Adipose tissue (tissue), 3 donors: Measurements from ENCODE around the gene ANKH. TPM values are rescaled to one million over a fixed set of nuclear protein-coding genes. Genes with fewer than 3 reads are reported as not detected.
A peak's percentile ranks its signal among the peaks of the same experiment; 100 is the strongest.
"Not testable (repeated sequence)": the region's sequence is repeated elsewhere in the genome, so short reads cannot be mapped to it uniquely, and the experiment has no call there.

Experiments used
- H3K27ac ChIP-seq: one replicate; pipeline ENCODE4 v1.5.1; 2013; ENCODE audit warnings: low read depth, low read length
- WGBS, 3 donors: extraction: QIAGEN DNeasy Blood & Tissue Kit; methylation state at CpG; one replicate each; pipeline ENCODE4 v1.1.7; 2013; 5-methylcytosine and 5-hydroxymethylcytosine counted together
- polyA plus RNA-seq, 3 donors: library from polyadenylated mRNA; stranded (reverse); fragments of 200-250 nt; gene quantifications; one replicate each; pipeline ENCODE4 v1.2.3, GENCODE V29; 2013
- donor health status: healthy with polysubstance abuse.
- donor health status: Bipolar disorder and iron deficiency.
- donor health status: healthy.

ANKH gene
- polyA plus RNA-seq: 10 to 100 TPM; 16.9 to 21.6 (median 17.5) TPM

DNA sequence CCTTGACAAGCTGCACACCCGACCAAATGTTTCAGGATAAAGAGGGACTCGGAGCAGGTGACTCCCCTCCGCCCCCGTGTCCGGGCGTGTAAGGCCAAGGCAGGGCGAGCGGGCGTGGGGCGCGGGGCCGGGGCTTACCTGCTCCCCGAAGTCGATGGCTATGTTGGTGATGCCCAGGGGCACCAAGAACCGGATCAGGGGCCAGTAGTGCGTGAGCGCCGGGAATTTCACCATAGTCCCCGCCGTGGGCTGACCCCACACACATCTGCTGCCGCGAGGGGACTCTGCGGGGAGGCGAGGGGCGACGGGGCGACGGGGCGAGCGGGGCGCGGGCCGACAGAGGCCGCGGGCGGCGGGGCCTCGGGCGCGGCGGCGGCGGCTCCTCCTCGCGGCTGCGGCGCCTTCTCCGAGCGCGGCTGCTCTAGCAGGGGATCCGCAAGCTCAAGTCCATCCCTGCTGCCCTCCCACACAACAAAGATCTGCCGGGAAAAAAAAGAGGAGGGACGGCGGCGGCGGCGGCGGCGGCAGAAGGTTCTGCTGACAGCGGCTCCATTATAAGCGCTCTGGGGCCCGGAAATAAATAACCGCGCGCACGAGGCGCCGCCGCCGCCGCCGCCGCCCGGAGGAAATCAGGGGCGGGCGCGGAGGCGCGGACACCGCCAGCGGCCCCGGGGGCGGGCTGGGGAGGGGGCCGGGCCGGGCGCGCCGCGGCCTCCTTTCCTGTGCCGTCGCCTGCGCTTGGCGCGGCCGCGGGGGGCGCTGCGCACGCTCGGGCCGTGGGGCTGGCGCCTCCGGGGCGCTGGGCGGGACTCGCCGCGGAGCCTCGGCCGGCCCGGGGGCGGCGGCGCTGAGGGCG, at the start of gene ANKH:
TSS of gene ANKH (minus strand) at position 565 of the 856 bp plus-strand sequence. CDS start at position 234, 331 bp downstream.
- peak within 1 kb of the TSS; percentile 54 for H3K27ac ChIP-seq
- 0 to 1% (median 0%) methylated on average over 60 to 112 of the region's 115 CpGs for WGBS, 3 donors

DNA sequence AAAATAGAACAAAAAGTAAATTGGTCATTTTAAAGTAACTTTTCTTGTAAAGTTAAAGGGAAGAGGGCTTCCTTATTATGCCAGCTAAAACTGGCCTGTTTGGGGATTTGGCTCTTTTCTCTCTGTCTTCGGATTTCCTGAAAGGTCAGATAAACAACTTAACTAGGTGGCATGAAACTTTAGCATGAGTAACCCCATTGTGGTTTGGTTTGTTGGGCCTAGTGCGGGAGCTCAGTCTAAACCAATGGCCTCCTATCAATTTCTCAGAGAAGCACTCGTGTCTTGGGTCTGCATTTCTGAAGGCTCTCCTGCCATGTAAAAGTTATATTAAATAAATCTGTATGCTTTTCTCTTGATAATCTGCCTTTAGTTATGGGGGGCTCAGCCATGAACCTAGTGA, 48.5 kb upstream of the ANKH start:
- WGBS, 3 donors: 88 to 95% (median 90%) methylated on average over 3 of the region's 3 CpGs
- no peak overlapping the region for H3K27ac ChIP-seq

DNA sequence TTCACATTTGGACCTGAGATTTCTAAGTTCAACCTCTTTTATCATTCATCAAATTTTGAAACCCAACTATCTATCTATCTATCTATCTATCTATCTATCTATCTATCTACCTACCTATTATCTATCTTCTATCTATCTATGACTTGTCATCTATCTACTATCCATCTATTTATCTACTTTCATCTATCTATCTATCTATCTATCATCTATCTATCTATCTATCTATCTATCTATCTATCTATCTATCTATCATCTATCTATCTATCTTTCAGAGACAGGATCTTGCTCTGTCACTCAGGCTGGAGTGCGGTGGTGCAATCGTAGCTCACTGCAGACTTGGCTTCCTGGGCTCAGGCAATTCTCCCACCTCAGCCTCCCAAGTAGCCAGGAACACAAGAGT, 47.5 kb upstream of the ANKH start:
- H3K27ac ChIP-seq: not testable (repeated sequence)
- 88 to 96% (median 94%) methylated on average over 2 of the region's 2 CpGs for WGBS, 3 donors

DNA sequence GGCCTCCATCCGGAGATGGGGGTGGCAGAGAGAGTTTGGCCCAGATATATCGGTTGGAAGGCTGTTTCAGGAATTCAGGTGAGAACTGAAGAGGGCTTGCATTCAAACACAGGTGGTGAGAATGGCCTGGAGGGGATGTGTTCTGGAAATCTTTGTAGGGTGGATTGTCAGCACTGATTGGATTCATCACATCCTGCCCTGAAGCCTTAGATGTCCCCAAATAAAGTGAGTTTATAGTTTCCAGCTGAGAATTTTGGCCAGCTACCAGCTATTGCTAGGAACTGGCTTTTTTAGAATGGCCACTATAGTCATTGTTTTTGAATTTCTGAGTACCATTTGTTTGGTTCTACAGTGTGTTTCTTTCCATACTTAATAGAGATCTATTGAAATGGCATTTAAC, 46.1 kb upstream of the ANKH start:
- WGBS, 3 donors: 61 to 100% (median 78%) methylated on average over 2 of the region's 2 CpGs
- no peak overlapping the region for H3K27ac ChIP-seq

DNA sequence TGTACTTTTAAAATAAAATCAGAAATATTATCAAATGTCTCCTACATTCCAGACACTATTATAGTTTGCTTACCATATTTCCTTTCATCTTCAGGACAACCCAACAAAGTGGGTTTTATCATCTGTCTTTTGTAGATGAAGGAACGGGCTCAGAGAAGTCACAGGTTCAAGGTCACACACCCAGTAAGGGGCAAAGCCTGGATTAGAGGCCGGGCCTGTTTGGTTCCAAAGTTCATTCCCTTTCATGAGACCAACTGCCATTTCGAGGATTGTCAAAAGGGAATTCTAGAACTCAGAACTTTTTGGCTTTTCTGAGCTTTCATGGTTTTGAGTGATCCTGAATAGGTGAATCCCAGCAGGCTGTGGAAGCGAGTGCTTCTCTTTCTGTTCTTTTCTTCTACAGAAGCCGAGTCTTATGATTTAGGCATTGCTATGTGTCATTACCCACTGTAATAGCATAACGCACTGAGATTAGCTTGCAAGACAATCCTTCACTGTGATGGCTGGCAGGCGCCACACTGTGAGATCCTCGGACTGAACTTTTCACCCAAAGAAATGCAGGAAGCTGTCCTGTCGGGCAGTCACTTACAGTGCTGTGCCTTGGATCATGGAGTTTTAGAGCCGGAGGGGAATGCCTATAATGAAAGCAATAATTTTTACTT, 43.8 kb upstream of the ANKH start:
- H3K27ac ChIP-seq: no peak overlapping the region
- 76 to 81% (median 76%) methylated on average over 10 of the region's 10 CpGs for WGBS, 3 donors

DNA sequence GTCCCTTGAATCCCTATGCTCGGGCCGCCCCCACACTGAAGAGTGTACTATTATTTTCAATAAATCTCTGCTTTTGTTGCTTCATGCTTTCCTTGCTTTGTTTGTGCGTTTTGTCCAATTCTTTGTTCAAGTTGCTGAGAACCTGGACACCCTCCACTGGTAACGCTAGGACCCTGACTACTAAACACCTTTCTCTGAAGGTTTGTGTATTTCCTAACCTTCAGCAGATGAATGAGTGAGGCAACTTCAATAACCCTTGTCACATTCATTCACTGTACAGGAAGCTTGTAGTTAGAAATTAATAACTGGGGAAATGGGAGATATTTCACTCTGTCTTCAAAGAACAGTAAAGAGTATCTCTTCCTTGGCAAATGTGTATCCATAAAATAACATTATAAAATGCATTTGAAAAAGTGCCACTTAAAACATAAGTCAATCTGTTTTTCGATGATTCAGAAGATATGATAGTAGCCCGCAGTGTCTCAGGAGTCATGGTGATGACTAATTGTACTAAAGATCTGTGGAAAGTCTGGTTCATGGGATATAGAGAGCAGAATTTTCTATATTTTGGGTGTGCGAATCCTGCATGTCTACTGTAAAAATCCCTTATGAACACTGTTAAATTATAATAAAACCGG, 43.2 kb upstream of the ANKH start:
- 87 to 92% (median 90%) methylated on average over 8 of the region's 8 CpGs for WGBS, 3 donors
- no peak overlapping the region for H3K27ac ChIP-seq

DNA sequence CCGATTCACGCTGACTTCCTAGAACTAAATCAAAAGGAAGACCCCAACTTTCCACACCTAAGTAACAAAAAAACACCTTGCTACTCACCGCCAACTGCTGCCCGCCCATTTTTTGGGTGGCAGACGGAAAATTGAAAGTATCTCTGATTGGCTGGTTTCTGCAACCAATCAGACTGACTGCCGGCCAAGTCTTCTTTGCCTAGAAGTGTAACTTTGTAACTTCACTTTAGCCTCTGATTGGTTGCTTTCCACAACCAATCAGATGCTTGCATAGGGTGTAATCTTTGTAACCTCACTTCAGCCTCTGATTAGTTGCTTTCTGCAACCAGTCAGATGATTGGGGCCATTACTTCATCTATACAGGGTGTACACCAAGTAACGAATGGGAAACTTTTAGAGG, 42.6 kb upstream of the ANKH start:
- 89 to 92% (median 91%) methylated on average over 7 of the region's 7 CpGs for WGBS, 3 donors
- no peak overlapping the region for H3K27ac ChIP-seq

DNA sequence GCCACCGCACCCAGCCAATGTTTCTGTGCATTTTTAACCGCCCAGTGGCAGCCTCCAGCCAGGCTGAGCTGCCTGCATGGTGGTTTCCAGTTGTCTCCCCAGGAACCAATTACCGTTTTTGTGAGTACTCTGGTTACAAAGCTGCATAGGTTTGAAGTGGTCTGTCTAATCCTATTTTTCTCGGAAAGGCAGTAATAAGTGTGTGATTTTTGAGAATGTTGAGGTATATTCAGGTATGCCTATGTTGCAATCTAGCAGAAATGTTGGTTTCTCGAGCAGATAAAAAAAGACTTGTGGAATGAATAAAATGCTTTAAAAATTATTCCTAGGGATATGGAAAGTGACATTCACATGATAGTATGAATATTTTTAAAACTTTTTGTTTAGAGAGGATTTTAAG, 41.5 kb upstream of the ANKH start:
- H3K27ac ChIP-seq: no peak overlapping the region
- WGBS, 3 donors: 87 to 91% (median 91%) methylated on average over 5 of the region's 5 CpGs

DNA sequence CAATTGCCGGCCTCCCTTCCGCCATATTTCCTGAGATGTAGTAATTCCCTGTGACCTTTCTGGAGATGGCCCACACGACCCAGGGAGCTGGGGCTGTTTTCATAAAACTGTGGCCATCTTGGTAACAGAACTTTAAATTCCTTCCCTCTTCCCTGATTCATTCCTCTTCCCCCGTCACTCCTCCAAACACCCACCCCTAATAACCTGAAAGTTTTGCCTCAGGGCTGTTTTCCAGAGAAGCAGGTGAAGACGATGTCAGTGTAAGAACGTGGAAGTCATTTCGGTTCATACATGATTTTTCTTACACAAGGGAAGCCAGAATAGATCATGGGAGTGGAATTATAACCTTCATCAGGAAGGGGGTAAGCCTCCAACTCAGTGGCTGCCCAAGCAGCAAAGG, 40.6 kb upstream of the ANKH start:
- H3K27ac ChIP-seq: no peak overlapping the region
- 85 to 90% (median 88%) methylated on average over 7 of the region's 7 CpGs for whole genome bisulfite sequencing, 3 donors

DNA sequence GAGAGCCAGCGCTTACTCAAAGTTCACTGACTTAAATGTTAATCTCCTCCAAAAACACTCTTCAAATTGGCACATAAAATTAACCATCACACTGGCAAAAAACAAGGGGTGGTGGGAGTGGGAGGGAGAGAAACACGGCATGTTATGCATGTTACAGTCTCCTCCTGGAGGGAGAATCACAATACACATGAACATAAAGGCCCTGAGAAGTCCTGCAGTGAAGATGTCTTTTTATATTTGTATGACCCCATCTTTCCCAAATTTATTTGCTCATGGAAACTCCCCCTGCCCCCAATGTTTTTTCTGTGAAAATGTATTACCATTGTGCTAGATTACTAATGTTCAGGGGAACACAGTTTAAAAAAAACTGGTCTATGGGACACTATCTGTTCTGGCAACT, 37.8 kb upstream of the ANKH start:
- H3K27ac ChIP-seq: no peak overlapping the region
- WGBS, 3 donors: 82 to 91% (median 87%) methylated on average over 2 of the region's 2 CpGs

DNA sequence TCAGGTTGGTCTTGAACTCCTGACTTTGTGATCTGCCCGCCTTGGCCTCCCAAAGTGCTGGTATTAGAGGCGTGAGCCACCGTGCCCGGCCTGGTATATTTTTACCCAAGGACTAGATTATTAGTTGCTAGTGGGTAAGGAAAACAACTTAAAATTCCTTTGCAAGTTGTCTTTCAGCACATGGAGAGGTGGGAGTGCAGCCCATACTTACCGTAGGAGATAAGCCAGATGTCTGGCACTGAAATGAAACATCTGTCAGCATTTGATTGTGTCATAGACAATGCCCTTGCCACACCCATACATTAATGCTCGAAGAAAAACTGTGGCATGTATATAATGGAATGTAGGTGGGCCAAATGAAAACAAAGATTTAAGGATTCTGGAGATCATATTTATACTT, 36.6 kb upstream of the ANKH start:
- whole genome bisulfite sequencing, 3 donors: 62 to 72% (median 64%) methylated on average over 6 of the region's 6 CpGs
- no peak overlapping the region for H3K27ac ChIP-seq

DNA sequence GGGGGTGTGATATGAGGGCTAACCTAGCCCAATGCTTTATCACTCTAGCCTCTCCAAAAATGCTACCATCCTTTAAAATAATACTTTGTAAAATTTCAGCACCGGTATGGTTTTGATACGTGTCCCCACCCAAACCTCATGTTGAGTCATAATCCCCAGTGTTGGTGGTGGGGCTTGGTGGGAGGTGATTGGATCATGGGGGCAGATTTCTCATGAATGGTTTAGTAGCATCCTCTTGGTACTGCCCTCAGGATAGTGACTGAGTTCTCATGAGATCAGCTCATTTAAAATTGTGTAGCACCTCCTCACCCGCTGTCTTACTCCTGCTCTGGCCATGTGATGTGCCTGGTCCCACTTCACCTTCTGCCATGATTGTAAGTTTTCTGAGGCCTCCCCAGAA, 35.0 kb upstream of the ANKH start:
- no peak overlapping the region for H3K27ac ChIP-seq
- 92 to 96% (median 92%) methylated on average over 3 of the region's 3 CpGs for WGBS, 3 donors

DNA sequence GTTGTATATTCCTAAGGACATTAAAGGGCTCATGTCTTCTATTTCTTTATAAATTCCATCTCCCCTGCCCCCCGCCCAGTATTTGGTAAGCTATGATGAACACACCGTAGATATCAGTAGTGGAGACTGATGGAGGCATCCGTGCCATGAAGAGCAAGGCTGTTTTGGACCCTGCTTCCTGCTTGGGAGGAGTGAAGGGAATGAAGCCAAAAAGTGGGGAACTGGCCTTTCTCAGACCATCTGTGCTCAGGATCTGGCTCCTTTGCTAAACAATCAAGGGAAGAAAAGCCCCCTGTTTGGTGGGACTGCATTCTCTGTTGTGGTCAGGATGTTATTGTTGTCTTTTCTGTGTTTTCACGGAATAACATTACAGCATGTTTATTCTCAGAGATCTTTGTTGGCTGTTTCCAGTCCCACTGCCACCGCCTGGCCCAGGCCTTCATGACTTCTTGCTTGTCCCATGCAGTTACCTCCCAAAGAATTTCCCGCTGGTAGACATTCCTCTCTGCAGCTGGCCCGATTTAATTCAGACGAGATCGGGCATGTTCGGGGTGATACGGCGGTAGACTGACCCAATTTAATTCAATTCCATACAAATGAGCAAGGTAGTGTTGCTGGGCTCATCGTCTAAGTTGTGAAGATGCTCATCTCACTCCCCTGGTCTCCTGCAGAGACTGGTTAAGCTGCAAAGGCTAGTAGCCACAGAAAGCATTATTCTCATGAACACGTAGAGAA, 31.4 kb upstream of the ANKH start:
- no peak overlapping the region for H3K27ac ChIP-seq
- WGBS, 3 donors: 77 to 81% (median 81%) methylated on average over 14 of the region's 14 CpGs

DNA sequence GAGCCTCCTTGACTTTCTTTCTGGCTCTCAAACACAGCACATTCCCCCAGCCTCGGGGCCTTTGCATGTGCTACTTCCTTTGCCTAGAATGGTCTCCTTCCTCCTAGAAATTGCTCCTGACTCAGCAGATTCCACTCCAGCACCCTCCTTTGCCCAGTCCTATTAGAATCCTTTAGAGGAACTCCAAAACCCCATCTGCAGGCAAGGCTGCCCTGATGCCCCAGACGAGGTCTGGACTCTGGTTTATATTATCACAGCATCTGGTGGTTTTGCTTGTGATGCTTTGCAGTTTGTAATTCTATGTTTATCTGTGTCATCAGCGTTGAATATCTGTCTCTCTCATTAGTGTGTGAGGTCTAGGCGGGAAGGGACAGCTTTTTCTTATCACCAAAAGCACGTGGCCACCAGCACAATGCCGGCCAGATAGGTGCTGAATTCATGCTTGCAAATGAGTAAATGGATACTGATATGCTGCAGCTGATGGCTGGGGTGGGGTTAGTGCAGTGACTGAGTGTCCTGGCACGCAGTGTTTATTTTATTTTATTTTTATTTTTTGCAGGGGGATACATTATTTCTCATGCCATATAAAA, 30.0 kb upstream of the ANKH start:
- WGBS, 3 donors: 40 to 61% (median 55%) methylated on average over 7 of the region's 7 CpGs
- H3K27ac ChIP-seq: peak overlapping the region; percentile 39

DNA sequence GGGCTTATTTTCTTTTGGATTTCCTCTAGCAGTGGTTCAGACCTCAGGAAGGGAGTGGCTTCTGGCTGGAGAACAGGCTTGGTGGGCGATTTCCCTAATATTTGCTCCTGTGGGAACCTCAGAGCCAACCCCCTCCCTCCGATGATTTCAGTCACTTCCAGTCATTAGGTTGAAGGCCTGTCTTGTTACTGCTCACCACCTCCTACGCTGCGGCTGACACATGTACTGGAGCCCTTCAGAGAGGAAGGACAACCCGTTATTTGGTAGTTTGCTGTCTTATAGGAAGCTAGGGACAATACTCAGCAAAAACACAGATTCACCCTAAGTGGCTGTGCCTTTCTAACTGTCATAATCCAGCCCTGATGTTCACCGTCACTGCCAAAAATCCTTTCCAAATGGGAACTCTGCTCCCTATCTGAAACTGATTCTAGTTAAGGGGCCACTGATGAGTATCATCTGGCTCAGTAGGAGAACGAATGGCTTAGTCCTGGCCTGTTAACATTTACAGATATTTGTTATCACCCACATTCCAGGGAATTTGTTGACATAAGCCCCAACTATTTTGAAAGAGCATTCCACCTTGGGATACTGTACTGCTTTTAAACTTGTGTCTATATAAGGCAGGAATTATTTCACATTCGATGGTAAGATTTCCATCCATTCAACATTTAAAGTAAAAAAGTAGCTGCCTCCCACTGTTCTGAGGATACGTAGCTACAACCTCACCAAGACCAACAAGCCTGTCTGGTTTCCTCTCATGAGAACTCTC, 29.3 kb upstream of the ANKH start:
- peak overlapping the region; percentile 39 for H3K27ac ChIP-seq
- 39 to 49% (median 44%) methylated on average over 9 of the region's 9 CpGs for WGBS, 3 donors

DNA sequence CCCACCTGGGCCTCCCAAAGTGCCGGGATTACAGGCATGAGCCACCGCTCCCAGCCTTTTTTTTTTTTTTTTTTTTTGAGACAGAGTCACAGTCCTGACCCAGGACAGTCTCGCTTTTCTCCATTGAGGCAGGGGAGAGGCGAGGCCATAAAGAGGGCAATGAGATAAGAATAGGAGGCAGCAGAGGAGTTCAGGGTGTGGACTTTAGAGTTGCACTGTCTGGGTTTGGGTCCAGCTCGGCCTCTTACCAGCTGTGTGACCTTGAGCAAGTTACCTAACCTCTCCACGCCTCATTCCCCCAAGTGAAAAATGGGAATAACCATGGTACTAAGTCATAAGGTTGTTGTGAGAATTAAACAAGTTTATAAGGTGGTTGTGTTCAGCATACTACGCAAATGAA, 24.6 kb upstream of the ANKH start:
- no peak overlapping the region for H3K27ac ChIP-seq
- 77 to 85% (median 85%) methylated on average over 7 of the region's 7 CpGs for WGBS, 3 donors

DNA sequence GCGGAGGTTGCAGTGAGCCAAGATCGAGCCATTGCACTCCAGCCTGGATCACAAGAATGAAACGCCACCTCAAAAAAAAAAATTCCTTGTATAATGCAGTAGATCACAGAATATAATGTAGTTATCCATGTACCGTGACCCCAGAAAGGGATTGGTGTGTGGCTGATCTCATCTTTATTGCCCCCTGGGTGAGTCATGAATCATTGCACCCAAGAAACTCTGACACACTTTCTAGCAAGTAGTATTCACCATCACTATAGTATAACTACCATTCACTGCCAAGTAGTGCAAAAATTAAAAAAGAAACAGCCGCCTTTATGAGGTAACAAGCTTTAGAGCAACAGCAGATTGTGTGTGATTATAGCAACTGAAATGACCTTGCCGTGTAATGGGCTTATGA, 23.7 kb upstream of the ANKH start:
- WGBS, 3 donors: 81 to 90% (median 87%) methylated on average over 6 of the region's 6 CpGs
- no peak overlapping the region for H3K27ac ChIP-seq

DNA sequence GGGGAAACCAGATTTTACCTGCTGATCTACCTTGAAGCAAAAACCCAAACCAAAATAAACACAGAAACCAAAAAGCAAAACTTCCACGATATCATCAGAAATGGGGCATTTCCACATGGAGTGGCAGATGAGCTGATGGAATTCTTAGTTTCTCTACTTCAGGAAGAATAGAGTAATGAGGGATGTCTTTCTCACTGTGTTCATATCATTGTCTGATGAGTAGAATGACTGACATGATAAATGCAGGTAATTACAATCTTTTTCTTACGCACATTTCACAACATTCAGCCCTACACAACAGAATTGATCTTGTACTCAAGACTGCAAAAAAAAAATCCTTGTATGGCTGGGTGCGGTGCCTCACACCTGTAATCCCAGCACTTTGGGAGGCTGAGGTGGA, 23.2 kb upstream of the ANKH start:
- 96 to 98% (median 97%) methylated on average over 3 of the region's 3 CpGs for WGBS, 3 donors
- H3K27ac ChIP-seq: no peak overlapping the region
